GM12872 (cell line): ENCODE results near the gene NR1I3.

Experiments
- TF ChIP-seq, protein P1 (sequence below): IDR thresholded peaks from 3 replicates; pipeline ENCODE4 v1.5.1; 2011; ENCODE audit warnings: low read depth, mild to moderate bottlenecking, low read length, moderate library complexity; ENCODE audit not compliant: insufficient read depth

The NR1I3 gene

DNA sequence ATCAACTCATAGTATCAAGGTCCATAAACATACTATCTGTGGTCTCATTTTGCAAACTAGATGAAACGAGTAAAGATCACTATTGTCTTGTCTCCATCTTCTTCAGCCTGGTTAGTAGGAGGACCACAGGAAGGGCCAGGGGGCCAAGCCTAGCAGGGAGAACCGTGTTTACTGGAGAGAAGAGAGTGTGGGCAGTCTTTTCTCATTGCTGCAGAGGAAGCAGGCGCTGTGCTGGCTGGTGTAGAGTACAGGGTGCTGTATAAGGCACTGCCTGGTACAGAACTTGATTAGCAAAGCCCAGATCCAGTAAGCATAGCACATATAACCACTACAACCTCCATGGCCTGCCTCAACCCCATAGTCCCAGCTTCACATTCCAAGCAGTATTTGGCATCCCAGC is 50.7 kb downstream of the NR1I3 start:
- TF ChIP-seq, protein P1, sequence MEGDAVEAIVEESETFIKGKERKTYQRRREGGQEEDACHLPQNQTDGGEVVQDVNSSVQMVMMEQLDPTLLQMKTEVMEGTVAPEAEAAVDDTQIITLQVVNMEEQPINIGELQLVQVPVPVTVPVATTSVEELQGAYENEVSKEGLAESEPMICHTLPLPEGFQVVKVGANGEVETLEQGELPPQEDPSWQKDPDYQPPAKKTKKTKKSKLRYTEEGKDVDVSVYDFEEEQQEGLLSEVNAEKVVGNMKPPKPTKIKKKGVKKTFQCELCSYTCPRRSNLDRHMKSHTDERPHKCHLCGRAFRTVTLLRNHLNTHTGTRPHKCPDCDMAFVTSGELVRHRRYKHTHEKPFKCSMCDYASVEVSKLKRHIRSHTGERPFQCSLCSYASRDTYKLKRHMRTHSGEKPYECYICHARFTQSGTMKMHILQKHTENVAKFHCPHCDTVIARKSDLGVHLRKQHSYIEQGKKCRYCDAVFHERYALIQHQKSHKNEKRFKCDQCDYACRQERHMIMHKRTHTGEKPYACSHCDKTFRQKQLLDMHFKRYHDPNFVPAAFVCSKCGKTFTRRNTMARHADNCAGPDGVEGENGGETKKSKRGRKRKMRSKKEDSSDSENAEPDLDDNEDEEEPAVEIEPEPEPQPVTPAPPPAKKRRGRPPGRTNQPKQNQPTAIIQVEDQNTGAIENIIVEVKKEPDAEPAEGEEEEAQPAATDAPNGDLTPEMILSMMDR: no peak

DNA sequence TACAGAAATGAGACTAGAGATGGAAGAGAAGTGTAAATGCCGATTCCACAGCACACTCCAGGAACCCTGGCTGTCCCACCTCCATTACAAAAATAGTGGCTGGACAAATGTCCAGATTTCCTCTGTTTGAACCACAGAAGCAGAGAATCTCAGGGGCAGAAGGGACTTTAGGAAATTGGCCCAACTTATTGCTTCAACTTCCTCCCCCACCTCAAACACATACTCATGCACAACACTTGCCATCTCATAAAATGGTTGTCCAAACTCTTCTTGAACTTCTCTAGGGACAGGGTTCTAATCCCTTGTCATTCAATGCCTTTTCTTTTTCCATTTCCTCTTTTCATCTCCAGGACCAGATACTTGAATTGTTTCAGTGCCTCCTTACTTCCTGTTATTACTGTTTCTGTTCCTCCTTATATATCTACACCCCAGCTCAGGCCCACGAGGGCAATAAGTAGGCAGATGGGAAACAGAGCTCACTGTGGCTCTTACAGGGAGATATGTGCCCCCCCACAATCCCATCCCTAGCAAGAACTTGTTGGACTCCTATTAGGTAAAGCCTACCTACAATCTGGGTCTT is 52.2 kb downstream of the NR1I3 start:
- TF ChIP-seq, protein P1: no peak

DNA sequence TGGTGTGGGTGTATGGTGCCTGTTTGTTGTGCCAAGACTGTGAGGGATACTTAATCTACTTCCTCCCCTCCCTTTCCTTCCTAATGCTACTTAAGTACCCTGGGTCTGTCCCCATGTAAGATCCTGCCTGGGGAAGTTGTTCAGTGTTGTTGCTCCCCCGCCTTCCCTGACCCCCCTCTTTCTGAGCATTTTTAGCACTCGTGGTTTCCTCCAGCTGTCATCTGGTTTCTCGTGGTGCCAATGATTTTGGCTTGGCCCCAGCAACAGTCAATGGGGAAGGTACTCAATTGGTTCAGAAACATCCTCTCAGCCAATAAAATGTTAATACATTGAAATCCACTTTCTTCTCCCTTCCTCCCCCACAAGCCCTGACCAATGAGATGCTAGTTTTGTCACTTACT is 52.7 kb downstream of the NR1I3 start:
- TF ChIP-seq, protein P1: no peak

DNA sequence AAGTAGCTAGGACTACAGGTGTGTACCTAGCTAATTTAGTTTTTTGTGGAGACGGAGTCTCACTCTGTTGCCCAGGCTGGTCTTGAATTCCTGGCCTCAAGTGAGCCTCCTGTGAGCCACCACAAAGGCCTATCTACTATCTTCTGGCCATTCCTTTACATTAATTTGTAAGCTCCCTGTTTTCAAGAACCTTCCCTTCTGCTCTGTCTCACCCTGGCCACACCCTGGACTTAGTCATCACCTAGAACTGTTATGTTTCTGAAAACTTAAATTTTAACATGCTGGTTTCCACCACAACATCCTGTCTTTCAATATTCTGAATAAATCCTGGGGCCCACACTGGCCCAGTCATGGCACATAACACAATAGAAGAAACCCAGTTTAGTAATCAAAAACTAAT is 55.8 kb downstream of the NR1I3 start:
- TF ChIP-seq, protein P1: no peak

DNA sequence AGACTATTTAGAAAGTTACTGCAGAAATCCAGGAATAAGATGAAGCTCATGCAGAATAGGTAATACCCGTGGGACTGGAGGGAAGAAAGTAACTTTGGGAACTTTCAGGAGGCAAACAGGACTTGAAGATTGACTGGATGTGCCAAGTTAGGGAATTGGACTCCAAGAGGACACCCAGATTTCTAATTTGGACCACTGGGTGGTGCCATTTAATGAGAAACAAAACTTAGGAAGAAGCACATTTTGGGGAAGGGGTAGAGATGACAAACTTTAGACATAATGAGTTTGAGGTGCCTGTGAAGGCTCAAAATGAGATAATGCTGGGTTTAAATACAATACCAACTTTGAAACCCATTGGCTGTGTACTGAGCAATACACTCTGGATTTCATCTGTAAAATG is 57.4 kb downstream of the NR1I3 start:
- TF ChIP-seq, protein P1: peak; percentile 41; the same call in 1 of the 3 replicates

DNA sequence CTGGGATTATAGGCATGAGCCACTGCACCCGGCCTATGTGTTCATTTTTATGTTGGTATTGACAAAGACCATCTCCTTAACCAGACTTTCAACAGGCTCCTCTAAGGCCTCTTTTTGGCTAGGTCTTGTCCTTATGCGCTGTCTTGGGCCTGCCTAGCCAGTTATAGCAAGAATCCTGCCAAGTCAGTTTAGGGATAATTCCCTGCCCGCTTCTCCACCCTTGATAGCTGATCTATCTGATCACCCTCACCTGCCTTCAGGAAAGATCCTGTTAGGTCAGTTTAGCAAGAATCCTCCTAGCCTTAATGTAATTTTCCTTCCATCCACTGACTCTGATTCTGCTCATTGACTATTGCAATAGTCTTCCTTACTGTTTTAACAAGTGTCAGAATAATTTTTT is 58.3 kb downstream of the NR1I3 start:
- TF ChIP-seq, protein P1: no peak
